ENCODE results near the gene NR6A1. TPM values are rescaled to one million over a fixed set of nuclear protein-coding genes. Genes with fewer than 3 reads are reported as not detected.
"Not testable (repeated sequence)": the region's sequence is repeated elsewhere in the genome, so short reads cannot be mapped to it uniquely, and the experiment has no call there.

The NR6A1 gene
- total RNA-seq, 1 experiment from 2014 or later: 2.0 TPM

DNA sequence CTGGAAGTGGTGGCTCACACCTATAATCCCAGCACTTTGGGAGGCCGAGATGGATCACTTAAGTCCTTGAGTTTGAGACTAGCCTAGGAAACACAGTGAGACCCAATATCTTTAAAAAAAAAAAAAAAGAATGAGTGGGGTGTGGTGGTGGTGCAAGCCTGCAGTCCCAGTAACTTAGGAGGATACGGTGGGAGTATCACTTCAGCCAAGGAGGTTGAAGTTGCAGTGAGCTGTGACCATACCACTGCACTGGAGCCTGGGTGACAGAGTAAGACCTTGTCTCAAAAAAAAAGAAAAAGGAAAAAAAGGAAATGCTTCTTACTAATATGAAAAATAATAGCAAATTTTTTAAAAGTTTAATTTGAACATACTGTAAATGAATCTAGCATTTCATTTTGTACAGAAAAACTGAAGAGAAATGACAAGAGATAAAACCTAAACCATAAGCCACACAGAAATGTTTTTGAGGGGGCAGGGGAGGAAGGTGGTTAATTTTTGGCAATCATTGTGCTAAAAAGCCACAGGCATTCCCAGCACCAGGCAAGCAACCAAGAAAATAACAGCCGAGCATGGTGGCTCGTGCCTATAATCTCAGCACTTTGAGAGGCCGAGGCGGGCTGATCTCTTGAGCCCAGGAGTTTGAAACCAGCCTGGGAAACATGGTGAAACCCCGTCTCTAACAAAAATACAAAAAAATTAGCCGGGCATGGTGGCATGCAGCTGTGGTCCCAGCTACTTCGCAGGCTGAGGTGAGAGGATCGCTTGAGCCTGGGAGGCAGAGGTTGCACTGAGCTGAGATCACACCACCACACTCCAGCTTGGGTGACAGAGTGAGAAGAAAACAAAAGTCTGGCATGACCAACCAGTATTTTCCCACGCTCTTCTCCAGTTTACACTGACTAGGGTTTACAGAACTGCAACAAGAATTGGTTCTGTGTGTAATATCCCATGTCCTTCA lies 149.5 kb downstream of the NR6A1 start:
- DNase-seq (ENCODE audit: low read depth): peak; percentile 36

DNA sequence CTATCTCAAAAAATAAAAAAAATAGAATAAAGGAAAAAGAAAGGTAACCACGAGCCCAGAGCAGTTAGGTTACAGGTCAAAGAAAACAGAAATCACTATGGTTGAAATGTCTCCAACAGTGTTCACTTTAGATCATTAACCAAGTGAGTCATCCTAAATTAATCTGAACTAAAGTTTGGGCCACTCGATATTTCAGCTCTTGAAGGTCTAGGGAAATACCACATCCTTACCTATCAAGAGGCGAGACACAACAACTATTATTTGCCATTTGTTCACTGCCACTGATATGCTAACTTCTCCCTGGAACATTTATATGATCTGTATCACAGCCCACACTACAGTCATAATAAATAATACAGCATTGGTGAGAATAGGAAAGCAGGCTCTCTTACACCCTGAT lies 152.6 kb downstream of the NR6A1 start:
- DNase-seq (ENCODE audit: low read depth): no peak

- peak; percentile 67 for DNase-seq (ENCODE audit: low read depth)
Measured at GRCh38 chr9:124617477-124618141, 153.5 kb downstream of the NR6A1 start.

DNA sequence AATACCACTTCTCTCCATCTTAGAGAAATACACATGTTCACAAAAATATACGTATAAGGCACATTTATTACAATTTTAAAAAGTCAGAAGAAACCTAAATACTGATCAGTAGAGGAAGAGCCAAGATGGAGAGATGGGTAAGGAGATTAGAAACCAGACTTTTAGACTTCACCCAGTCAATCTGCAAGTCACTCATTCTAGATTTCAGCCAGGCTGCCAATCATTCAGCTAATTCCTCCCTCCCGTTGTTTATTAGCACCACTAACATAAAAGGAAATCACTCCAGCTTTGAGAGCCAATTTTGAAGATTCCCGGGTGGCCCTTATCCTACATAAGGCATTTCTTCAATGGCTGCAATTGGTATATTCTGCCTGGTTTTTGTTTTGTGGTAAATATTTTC lies 154.2 kb downstream of the NR6A1 start:
- no peak for DNase-seq (ENCODE audit: low read depth)

GRCh38 chr9:124615840-124616239 lies 155.3 kb downstream of the NR6A1 start:
- not testable (repeated sequence) for DNase-seq (ENCODE audit: low read depth)

- no peak for DNase-seq (ENCODE audit: low read depth)
Measured at GRCh38 chr9:124615100-124615742, 155.9 kb downstream of the NR6A1 start.

DNA sequence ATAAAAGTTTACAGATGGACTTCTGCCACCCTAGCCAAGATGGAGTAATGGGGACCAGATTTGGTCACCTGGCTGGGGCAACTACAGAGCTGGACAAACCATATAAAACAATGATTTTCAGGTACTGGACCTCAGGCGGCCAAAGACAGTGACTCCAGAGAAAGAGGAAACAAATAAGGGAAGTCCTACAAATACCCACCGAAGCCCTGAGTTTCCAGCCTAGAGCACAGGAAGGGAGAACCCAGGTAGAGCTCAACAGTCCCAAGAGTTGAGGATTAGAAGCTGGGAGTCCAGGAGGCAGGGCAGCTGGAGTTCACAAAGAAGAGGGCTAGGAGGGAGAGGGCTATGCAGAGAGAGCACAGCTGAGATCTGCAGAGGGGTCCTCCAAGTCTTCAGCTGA lies 157.3 kb downstream of the NR6A1 start:
- no peak for DNase-seq (ENCODE audit: low read depth)

GRCh38 chr9:124611106-124611505 lies 160.0 kb downstream of the NR6A1 start:
- no peak for DNase-seq (ENCODE audit: low read depth)

- no peak for DNase-seq (ENCODE audit: low read depth)
Measured at GRCh38 chr9:124606027-124606426, 165.1 kb downstream of the NR6A1 start.

- DNase-seq (ENCODE audit: low read depth): no peak
Measured at GRCh38 chr9:124605258-124605657, 165.9 kb downstream of the NR6A1 start.

- no peak for DNase-seq (ENCODE audit: low read depth)
Measured at GRCh38 chr9:124602632-124603031, 168.5 kb downstream of the NR6A1 start.

DNA sequence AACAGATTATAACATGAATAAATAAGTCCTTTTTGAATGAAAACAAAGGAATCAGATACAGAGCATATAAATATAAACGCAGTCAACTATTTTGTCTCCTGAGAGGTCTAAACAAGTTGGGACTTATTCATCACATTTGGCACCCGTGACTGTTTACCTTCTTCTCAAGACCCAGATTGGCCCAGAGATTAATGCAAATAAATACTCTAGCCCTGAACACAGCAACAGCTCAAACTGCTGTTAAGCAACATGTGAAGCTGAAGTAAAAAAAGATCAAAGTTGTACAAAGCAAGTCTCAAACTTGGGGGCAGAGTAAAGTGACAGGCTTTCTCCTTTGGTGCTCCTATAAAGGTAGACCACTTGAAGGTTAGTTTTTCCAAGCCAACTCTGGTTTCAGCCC lies 168.9 kb downstream of the NR6A1 start:
- DNase-seq (ENCODE audit: low read depth): no peak

DNA sequence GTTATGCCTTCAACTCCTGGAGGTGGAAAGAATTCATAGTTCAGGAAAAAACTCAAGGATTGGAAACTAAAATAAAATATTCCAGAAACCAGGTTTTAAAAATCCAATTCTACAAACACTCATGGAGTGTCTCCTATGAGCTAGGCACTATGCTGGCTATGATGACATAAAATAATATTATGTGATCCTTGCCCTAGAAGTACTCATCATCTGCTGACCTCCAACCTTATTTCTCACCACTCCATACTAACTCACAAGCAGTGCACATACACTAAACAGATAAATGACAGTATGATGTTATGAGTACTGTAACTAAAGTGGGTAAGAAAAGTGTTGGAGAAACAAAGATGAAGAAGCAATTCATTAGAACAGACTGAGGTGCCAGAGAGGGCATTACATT lies 170.7 kb downstream of the NR6A1 start:
- DNase-seq (ENCODE audit: low read depth): no peak

- no peak for DNase-seq (ENCODE audit: low read depth)
Measured at GRCh38 chr9:124599121-124599795, 171.9 kb downstream of the NR6A1 start.

- DNase-seq (ENCODE audit: low read depth): no peak
Measured at GRCh38 chr9:124598048-124598447, 173.1 kb downstream of the NR6A1 start.

GRCh38 chr9:124596172-124596839 lies 174.8 kb downstream of the NR6A1 start:
- no peak for DNase-seq (ENCODE audit: low read depth)

DNA sequence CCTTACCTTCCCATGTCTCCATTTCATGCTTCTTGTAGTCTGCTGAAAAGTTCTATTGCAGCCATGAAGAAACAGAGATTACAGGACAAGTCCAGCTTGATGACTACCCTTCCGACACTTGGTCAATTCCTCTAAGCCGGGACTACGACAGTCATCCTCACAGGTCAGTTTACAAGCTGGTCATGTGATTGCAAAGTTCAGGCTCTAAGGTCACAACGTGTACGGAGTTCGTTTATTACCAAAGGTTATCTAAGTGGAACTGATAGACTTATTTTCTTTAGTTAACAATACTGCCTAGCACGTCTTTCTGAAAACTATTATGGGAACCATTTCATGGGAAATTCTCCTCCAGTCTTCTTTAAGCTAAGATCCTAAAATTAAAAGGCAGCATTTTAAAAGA lies 175.4 kb downstream of the NR6A1 start:
- DNase-seq (ENCODE audit: low read depth): no peak

DNA sequence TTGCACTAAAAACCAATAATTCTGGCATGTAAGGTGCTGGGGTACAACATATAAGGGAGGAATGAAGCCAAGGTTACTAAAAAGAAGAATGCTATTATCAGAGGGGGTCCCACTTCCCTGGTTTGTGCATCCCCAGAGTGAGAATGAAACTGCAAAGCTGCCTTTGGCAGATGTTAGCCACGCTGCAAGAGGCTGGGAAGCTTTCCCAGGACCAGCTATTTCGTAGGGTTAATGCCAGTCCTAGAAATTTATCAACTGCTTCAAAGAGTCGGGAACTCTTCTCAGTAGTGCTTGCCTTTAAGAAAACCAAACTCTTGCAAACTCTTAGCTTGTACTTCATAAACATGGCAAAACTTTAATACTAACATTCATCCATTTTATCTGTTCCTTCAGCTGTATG lies 176.4 kb downstream of the NR6A1 start:
- DNase-seq (ENCODE audit: low read depth): no peak

DNA sequence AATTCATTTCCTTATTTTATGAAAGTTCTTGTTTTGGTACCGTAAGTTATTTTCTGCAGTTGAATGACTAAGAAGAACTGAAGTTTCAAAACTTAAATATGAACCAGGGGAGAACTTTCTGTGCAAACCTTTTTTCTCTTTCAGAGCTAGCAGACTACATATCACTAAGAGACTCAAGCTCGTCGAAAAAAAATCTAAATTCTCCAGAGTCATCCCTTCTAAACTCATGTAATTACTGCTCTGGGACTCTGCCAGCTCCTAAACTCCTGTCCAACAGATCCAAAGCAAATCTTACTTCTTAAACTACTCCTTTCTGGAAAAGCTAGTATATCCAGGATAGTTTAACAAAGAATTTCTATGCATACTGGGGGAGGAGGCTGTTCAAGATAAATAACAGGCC lies 176.9 kb downstream of the NR6A1 start:
- no peak for DNase-seq (ENCODE audit: low read depth)

DNA sequence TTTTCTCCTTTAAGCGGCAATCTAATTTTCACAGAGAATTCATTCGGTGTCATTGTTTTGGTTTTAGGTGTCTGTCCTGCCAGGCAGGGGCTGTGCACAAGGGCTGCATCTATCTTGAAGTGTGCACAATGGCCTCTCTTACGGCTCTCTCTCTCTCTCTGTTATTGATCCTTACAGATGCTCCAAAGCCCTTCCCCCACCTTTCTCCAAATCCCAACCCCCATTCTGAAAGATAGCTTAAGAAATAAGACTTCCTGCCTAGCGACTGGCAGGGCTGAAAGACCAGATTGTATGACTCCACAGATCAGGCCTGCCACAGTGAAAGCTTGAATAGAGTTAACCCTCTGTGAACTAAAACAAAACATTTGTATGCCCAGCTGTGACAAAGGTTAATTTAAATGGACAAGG lies 177.5 kb downstream of the NR6A1 start:
- no peak for DNase-seq (ENCODE audit: low read depth)

DNA sequence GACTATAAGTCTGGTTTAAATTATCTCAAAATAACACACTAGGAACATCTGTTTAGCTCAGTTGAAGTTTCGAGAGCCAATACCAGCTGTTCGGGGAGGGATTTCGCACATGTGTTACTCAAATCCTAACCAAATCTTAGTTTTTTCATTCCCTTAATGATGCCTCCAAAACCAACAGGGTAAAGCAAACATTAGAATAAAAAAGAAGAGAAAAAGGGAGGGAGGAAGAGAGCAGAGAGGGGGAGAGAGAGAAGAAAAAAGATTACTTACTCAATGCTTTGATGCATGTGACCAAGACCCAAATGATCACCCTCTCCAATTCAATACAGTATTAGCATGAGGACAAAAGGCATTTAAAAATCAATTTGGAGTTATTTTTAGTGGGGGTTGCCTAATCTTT lies 177.9 kb downstream of the NR6A1 start:
- no peak for DNase-seq (ENCODE audit: low read depth)
